Measurements from ENCODE around the gene ELL. TPM values are rescaled to one million over a fixed set of nuclear protein-coding genes. Genes with fewer than 3 reads are reported as not detected.

The ELL gene
- total RNA-seq, 1 experiment from 2014 or later = 21.0 TPM

DNA sequence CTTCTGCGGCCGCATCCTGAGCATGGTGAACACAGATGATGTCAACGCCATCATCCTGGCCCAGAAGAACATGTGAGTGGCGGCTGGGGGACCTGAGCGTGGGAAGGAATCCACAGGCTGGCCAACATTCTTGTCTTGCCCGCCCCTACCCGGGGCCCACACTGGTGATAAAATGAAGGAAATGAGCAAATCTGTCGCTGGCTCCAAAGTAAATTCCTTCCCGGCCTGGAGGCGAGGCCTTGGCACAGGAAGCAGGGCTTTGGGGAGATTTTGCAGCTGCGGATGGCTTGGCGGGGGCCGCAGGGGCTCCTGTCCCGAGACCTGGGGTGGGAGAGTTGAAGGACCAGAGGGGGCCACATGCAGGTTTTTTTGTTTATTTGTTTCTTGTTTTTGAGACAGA lies 40.2 kb upstream of the ELL start:
- no peak for TF ChIP-seq EZH2phosphoT487 (IDR thresholded peaks at IDR 0.05; ENCODE audit: borderline replicate concordance, low read length)
- ATAC-seq (no peak), DNase-seq (no peak)
- Histone ChIP-seq H3K27me3 (ENCODE audit: low read length) (no peaks in the 10 kb centered on the region), H3K36me3 (ENCODE audit: low read depth, low read length) (peaks cover 6% of the 10 kb centered on the region; the same call in 1 of the 2 replicates), H4K20me1 (ENCODE audit: low read length) (no peaks in the 10 kb centered on the region), H2AFZ (ENCODE audit: low read length) (no peak overlapping the region), H3K9me3 (ENCODE audit: low read length) (no peaks in the 10 kb centered on the region), H3K9me2 (replicated peaks; ENCODE audit: low read length) (no peaks in the 10 kb centered on the region), H3K4me3 (ENCODE audit: low read length) (no peak overlapping the region), H3K4me2 (ENCODE audit: low read length) (no peak overlapping the region), H3F3A (ENCODE audit: low read length, unreplicated experiment) (no peaks in the 10 kb centered on the region), H3K27ac (ENCODE audit: low read length) (no peak overlapping the region), H3K9ac (ENCODE audit: low read length) (no peak overlapping the region), H3K79me2 (ENCODE audit: low read length) (peaks cover 24% of the 10 kb centered on the region), H3K4me1 (ENCODE audit: insufficient read depth, low read length) (peaks cover 10% of the 10 kb centered on the region; the same call in 1 of the 2 replicates)
- BruUV-seq (replicated peaks) = no TSS peak
- POLR2A ChIA-PET (ENCODE audit: unreplicated experiment) = no interaction called here
- intact Hi-C loops (cut with micrococcal nuclease) = no loop called here
- CTCF ChIA-PET = no interaction called here

DNA sequence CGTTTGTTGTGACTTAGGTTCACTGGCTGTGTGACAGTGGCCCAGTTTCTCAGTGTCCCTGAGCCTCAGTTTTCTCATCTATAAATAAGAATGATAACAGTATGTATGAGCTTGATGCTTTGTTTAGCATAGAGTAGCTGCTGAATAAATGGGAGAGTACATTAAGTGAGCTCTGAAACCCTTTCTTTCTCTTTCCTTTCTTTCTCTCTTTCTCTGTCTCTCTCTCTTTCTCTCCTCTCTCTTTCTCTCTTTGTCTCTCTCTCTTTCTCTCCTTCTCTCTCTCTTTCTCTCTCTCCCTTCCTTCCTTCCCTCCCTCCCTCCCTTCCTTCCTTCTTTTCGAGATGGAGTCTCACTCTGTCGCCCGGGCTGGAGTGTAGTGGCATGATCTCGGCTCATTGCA lies 37.8 kb upstream of the ELL start:
- Histone ChIP-seq H2AFZ (ENCODE audit: low read length) (no peak overlapping the region), H3K4me3 (ENCODE audit: low read length) (no peak overlapping the region), H3K79me2 (ENCODE audit: low read length) (peaks cover 24% of the 10 kb centered on the region), H3K4me2 (ENCODE audit: low read length) (peak overlapping the region; percentile 90), H3K27ac (ENCODE audit: low read length) (no peak overlapping the region), H3K4me1 (ENCODE audit: insufficient read depth, low read length) (peaks cover 12% of the 10 kb centered on the region; the same call in 1 of the 2 replicates), H3K9ac (ENCODE audit: low read length) (no peak overlapping the region), H3K9me3 (ENCODE audit: low read length) (no peaks in the 10 kb centered on the region), H3K36me3 (ENCODE audit: low read depth, low read length) (no peaks in the 10 kb centered on the region), H3K9me2 (replicated peaks; ENCODE audit: low read length) (no peaks in the 10 kb centered on the region), H3F3A (ENCODE audit: low read length, unreplicated experiment) (no peaks in the 10 kb centered on the region), H3K27me3 (ENCODE audit: low read length) (no peaks in the 10 kb centered on the region), H4K20me1 (ENCODE audit: low read length) (no peaks in the 10 kb centered on the region)
- intact Hi-C loops (cut with micrococcal nuclease) = loop anchor here (5.0 kb wide), 1 partner anchor 37 kb away; the partner anchor contains the start of gene ELL
- no peak for TF ChIP-seq EZH2 (IDR thresholded peaks at IDR 0.05; ENCODE audit: low read length, unreplicated experiment)
- no peak for TF ChIP-seq EZH2phosphoT487 (IDR thresholded peaks at IDR 0.05; ENCODE audit: borderline replicate concordance, low read length)
- TF ChIP-seq, protein P1, sequence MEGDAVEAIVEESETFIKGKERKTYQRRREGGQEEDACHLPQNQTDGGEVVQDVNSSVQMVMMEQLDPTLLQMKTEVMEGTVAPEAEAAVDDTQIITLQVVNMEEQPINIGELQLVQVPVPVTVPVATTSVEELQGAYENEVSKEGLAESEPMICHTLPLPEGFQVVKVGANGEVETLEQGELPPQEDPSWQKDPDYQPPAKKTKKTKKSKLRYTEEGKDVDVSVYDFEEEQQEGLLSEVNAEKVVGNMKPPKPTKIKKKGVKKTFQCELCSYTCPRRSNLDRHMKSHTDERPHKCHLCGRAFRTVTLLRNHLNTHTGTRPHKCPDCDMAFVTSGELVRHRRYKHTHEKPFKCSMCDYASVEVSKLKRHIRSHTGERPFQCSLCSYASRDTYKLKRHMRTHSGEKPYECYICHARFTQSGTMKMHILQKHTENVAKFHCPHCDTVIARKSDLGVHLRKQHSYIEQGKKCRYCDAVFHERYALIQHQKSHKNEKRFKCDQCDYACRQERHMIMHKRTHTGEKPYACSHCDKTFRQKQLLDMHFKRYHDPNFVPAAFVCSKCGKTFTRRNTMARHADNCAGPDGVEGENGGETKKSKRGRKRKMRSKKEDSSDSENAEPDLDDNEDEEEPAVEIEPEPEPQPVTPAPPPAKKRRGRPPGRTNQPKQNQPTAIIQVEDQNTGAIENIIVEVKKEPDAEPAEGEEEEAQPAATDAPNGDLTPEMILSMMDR (conservative IDR thresholded peaks at IDR 0.05; ENCODE audit: low read depth, low read length) = no peak
- ChIA-PET CTCF (no interaction called here), POLR2A (ENCODE audit: unreplicated experiment) (no interaction called here)
- no peak for ATAC-seq
- BruUV-seq (replicated peaks) = no TSS peak
- no peak for DNase-seq

DNA sequence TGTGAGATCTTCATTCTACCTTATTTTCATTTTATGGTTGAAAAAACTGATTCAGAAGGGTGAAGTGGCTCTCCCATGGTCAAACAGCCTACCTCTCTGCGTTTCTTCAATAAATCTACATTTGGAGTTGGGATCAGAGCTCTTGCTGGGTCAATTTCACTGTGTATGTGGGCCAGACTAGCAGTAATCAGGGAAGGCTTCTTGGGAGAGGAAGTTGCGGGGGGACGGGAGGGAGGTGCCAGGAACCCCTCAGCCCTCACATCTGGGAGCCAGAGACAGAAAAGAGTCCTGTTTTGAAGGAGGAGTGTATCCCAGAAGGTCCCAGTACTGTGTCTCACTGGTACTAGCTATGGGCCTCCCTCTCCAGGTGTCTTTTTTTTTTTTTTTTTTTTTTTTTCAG lies 36.7 kb upstream of the ELL start:
- Histone ChIP-seq H2AFZ (ENCODE audit: low read length) (no peak overlapping the region), H3F3A (ENCODE audit: low read length, unreplicated experiment) (no peaks in the 10 kb centered on the region), H3K36me3 (ENCODE audit: low read depth, low read length) (no peaks in the 10 kb centered on the region), H3K4me1 (ENCODE audit: insufficient read depth, low read length) (peaks cover 12% of the 10 kb centered on the region; the same call in 1 of the 2 replicates), H3K27me3 (ENCODE audit: low read length) (no peaks in the 10 kb centered on the region), H3K9me3 (ENCODE audit: low read length) (no peaks in the 10 kb centered on the region), H3K9ac (ENCODE audit: low read length) (peak overlapping the region; percentile 92), H3K4me2 (ENCODE audit: low read length) (peak overlapping the region; percentile 90), H3K4me3 (ENCODE audit: low read length) (peak overlapping the region; percentile 82), H3K27ac (ENCODE audit: low read length) (no peak overlapping the region), H4K20me1 (ENCODE audit: low read length) (no peaks in the 10 kb centered on the region), H3K79me2 (ENCODE audit: low read length) (peaks cover 24% of the 10 kb centered on the region), H3K9me2 (replicated peaks; ENCODE audit: low read length) (no peaks in the 10 kb centered on the region)
- no TSS peak for BruUV-seq (replicated peaks)
- ATAC-seq = no peak
- CTCF ChIA-PET = interaction anchor here (0.7 to 1.6 kb wide), 3 partner anchors 31 to 70 kb away, joined by 3 to 5 read pairs (median 3); no protein-coding TSS in a partner anchor
- TF ChIP-seq, protein P1 (conservative IDR thresholded peaks at IDR 0.05; ENCODE audit: low read depth, low read length) = no peak
- TF ChIP-seq EZH2 (IDR thresholded peaks at IDR 0.05; ENCODE audit: low read length, unreplicated experiment) = no peak
- intact Hi-C loops (cut with micrococcal nuclease) = loop anchor here (5.0 kb wide), 1 partner anchor 36 kb away; the partner anchor contains the start of gene ELL
- no peak for DNase-seq
- POLR2A ChIA-PET (ENCODE audit: unreplicated experiment) = interaction anchor here (0.6 kb wide), 2 partner anchors 30 to 819 kb away, joined by 11 to 19 read pairs; partner anchors contain the start of gene REX1BD

All from PC-3 (cell line).